T-helper 2 cell (primary cell): ENCODE measurements around the gene KRT33A.

ENCODE experiments used
- DNase-seq, 5 experiments: peaks; one replicate each; pipeline versions ENCODE4 v3.0.0 to v3.0.0-alpha.2; 2012 to 2022

KRT33A gene

DNA sequence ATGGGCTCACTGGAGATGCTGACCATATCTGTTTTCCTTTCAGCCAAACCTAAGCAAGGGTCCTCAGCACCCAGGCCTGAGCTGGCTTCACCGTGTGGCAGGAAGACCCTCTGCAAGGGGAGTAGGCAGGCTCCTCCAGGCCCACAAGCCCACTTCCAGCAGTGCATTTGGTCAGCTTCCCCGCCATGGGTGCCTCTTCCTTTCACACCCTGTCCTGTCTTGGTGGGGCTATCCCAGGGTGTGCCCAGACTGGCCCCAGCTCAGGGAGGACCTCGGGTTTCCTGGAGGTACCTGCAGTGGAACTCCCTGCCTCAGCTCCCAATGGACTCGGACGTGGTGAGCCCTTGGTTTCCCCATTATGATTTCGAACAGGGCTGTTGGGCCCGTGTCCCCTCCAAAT, 22.4 kb downstream of the KRT33A start:
- DNase-seq = no peak

DNA sequence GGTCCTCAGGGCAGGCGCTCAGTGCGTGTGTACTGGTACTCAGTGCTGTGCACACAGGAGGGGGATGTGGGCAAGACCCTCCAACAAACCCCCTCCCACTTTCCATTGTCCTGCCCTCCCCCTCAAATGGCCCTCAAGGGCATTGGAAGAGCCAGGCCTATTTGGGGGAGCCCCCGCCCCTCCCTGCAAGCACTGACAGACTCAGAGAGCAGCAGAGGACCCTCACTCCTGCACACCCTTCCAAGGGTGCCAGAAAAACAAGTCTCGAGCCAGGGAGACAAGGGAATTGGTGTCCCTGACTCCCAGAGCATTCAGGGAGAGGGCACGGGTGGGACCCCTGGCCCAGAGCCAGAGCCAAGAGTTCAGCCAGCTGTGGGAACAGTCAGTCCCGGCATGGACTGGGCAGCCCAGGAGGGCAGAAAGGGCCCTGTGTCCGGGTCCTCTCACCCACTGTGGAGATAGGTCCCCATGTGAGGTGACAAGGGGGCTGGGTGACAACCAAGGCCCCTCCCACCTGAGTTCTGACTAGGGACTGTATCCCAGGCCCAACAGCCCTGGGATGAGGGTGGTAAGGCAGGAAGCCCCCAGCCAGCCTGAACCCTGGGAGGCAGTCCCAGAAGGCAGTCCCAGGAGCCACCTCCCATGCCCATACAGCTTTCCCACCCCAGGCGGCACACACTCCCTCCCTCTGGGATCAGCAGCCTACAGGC, 23.1 kb downstream of the KRT33A start:
- DNase-seq = no peak

DNA sequence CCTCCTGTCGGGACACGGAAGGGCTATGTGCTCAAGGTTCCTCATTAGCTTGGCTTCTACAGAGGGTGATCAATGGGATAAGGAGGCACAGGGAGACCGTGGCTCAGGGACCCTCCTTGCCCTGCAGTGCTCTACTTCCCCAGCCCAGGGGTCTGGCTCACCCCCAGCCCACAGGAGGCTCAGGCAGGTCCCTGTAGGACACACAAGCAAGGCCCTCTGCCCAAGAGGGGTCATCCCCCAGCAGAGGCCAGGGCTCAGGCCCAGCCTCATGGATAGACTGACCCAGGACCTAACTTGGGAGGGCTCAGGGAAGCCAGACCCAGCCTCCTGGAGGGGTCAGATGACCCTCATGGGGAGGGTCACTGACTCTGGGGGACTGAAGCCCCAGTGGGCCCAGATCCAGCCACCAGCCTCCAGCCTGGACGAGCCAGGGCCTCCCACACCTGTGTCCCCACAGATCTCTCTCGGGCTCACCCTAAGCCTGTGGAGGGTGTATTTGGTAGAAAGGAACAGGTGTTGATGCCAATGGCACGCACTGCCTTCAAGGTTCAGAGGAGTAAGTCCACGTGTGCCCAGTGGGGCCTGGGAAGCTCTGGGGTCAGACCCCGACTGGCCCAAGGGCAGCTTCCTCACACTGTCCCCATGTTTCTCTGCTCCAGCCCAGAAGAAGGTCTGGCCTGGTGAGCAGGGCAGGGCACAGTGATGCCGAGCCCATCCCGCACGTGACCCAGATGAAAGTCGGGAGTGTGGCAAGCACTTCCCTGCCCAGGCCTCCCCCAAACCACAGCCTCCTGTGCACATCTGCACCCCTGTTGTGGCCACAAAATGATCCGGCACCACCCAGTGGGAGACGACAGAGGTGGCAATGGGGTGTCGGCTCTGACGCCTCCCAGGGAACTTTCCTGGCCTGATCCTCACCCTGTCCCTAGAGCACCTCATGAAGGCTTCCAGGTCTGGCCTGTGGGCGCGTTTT, 24.2 kb downstream of the KRT33A start:
- peak in 2 of 5 experiments; percentile 26 to 64 for DNase-seq

DNA sequence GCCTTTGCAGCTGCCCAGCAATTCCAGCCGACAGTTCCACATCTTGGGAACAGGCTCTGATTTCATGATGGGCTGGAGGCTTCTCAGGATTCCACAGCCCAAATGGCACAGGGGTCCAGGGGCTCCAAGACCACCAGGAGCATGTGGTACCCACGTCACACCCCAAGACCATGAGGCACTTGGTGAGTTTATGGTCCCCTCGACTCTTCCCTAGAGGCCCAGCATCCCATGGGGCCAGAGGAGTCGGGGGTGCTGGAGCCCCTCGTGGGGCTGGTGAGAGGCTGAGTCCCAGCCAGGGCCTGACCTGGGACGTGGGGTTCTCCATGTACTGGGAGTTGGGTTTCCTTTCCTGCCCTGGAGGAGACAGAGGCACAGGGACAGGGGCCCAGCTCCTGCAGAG, 25.0 kb downstream of the KRT33A start:
- no peak for DNase-seq

DNA sequence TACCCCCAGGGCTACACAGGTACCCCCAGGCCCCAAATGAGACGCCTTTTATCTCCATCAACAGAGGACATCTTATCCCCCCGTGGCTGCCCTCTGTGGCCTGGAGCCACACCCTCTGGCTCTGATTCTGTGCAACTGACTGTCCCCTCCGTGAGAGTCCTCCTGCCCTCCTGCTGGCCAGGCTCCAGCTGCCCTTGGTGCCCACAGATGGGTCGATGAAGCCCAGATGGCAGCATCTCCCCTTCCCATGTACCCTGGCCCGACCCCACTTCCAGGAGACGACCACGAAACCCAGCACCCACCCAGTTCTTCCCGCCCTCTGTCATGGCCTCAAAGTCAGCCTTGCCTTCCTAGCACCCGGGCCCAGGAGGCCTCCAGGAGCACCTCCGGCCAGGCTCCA, 25.5 kb downstream of the KRT33A start:
- no peak for DNase-seq

DNA sequence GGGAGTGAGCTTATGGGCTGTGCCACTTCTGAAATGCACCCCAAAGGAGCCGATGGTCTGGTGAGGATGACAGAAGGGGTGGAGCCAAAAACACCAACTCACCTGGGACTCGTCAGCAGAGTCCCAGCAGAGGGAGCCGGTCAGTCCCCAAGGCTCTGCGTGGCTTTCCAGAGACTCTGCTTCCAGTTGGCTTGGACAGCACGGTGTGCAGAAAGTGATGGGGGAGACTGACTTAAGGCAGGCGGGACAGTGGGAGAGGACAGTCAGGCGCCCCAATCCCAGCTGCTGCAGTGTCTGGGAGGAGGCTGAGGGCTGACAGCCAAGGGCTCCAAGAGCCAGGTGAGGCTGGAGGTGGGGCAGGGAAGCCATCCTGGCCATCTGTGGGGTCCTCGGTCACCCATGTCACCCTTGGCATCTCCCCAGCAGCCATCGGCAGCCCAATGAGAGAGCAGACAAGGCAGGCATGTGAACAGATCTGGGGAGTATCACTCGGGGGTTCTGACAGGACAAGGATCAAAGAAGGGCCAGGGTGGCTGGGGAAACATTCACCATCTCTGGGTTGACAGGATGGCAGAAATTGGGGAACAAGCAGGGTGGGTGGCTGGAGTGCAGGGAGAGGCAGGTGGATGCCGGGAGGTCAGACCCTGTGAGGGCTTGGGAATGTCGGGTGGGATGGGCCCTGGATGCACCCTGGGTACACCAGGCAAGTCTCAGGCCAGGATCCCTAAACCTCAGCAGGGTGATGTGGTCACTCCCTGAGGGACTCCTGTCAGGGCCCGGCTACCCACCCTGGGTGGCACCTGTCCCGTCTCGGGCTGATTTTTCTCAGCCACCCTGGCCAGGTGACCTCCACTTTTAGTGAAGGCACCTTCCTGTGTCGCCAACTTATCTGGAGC, 26.2 kb downstream of the KRT33A start:
- DNase-seq = no peak

DNA sequence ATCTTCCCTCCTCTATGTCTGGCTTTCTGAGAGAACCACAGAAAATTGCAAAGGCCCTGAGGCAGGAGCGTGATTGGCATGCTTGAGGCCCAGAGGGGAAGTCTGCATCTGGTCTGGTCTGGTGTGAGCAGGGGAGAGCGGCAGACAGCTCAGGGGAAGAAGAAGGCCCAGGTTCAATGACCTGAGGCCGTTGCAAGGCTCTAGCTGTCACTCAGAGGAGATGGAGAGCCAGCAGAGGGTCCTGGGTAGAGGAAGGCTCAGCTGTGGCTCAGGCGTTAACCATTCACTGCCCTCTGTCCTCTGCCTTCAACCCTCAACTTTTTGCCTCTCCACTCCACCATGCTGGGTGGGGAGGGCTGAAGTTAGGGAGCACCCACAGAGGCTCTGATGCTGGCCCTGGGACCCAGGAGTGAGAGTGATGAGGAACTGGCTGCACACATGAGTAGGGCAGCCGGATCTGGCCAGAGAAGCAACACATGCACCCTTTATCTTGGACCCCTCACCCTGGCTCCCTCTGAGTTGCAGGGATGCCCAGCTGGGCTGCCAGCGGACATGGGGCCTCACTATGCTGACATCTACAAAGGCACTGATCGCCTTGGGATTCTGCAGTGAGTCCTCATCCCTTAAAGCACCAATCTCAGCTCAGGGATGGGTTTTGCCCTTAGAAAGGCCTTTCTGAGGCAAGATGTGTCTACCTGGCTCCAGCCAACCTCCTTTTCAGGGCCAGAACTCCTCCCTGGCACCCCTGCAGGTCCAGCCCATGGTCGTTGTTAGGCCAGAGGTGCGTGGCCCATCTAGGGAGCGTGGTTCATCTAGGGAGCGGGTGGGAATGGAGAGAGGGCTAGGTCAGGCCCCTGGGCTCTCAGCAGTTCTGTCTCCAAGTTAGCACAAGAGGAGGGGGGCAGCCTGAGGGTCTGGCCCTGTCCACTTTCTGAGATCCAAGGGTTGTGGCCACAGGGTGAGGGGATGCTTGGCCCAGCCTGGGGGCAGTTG, 27.4 kb downstream of the KRT33A start:
- no peak for DNase-seq

DNA sequence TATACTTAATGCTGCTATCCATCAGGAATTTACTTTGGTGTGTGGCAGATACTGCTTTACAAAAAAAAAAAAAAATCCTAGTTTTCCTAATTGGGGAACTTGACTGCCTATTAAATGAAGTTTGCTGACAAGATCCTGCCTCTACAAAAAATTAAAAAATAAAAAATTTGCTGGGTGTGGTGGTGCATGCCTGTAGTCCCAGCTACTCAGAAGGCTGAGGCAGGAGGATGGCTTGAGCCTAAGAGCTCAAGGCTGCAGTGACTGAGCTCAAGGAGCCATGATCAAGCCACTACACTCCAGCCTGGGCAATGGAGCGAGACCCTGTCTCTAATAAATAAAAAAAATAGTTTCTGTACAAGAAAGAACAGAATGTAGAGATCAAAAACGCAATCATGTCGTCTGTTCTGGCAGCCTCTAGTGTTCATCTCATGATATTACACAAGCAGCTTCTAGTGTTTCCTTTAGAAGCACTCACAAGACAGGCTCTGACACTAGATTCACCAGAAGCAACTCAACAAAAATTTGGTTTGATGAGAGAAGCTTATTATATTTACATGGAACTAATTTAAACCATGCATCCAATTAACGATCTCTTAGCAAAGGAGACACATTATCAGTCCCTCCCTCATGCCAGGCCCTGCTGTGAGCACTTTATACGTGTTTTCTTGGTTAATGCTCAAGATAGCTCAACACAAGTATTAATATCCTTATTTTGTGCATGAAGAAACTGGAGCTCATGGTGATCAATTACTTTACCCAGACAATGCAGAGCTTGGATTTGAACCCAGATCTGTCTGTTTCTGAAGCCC, 28.3 kb downstream of the KRT33A start:
- peak in 2 of 5 experiments; percentile 32 to 75 for DNase-seq

DNA sequence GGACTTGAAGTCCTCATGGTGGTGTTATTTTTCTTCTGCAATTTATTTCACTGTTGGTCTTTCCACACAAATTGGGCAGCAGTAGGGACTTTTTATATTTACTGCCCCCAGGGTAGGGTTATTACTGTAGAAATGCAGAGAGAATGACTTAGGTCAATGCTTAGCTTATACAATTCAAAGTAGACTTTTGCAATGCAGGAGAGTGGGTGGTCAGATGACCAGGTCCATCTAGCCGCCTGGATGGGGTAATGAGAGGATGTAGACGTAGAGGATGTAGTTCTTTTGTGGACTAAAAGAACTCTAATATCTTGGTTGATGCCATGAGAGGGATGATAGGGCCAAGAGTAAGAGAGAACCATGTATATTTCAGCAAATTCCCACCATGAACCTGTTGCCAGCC, 32.4 kb downstream of the KRT33A start:
- DNase-seq = no peak

DNA sequence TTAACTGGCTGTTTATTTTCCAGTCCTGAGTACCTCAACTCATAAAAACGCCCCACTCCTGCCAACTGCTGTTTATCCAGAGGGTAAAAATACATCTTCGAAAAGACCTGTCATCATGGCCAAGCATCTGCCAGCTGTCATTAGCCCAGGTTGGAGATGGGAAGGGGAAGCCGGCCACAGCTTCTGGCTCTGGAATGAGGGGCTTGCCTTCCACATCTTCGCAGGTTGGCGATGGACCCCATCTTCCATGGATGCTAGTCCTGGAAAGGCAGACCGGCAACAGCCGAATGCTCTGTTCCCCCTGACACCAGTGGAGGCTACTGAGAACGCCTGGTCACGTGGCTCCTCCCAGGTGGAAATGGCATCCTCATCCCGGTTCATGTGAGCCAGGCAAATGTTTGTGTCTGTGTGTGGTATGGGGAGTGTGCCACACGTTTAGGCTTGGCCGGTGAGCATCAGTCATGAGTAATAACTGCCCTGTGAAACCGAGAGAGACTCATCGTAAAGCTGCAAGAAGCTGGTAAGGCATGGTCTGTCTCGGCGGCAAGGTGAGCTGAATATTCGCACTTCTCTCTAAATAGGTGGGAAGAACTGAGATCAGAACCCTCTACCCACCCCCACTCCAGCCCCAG, 34.7 kb downstream of the KRT33A start:
- DNase-seq = no peak

DNA sequence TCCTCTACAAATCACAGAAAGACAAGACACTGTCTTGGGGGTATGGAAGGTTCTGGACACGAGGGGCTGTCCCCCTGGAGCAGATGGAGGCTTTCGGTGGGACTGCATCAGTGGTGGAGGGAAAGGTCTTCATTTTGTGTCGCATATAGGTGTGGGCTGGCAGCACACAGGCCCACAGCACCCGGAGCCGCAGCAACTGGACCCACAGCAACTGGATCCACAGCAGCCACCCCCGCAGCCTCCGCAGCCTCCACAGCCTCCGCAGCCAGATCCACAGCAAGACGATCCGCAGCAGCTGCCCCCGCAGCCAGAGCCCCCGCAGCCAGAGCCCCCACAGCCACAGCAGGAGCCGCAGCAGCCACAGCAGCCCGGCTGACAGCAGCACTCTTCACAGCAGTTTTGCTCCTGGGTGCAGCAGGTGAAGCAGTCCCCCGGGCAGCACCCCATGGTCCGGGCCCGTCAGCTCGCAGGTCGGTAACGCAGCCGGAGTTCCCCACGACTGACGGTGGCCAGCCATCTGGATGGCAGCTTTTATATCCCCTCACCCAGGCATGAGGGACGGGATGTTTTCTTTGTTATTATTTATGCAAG, 35.3 kb downstream of the KRT33A start, which contains the start of gene KRTAP17-1:
Gene KRTAP17-1, minus strand, starts transcription at position 507 of the 591 bp plus-strand sequence. Its CDS starts 60 bp downstream, at position 447.
- no peak for DNase-seq

DNA sequence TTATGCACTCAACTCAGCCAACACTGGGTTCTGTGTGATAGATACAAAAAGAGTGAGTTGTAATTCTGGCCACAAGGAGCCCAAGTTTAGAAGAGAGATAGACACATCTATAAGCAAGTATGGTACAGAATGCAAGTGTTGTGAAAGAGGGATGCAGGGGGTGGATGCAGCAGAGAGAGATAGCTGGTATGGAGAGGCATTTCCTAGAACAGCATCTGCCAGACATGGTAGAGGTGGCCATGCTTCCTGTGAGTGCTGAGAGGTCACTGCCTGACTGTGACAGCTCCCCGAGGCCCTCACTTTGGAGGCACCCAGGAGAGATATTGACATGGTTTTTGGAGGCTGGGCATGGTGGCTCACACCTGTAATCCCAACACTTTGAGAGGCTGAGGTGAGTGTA, 39.5 kb downstream of the KRT33A start:
- DNase-seq = no peak

DNA sequence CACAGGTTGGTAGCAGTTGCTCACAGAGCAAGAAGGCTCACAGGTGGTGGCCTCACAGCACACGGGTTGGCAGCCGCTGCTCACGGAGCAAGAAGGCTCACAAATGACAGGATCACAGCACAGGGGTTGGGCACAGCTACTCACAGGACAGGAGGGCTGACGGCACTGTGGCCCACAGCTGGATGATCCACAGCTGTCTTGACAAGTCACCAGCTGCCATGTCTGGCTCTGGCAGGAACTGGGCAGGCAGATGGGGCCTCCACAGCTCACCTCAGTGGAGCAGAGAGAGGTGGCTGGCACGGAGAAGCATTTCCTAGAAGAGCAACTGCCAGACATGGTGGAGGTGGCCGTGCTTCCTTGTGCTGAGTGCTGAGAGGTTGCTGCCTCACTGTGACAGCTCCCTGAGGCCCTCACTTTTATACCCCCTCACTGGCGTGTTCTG, 41.7 kb downstream of the KRT33A start, which contains the start of gene KRTAP16-1:
Gene KRTAP16-1, minus strand, starts transcription at position 392 of the 442 bp plus-strand sequence. Its CDS starts 56 bp downstream, at position 336.
- DNase-seq = peak in 3 of 5 experiments; percentile 29 to 94 (median 79)

DNA sequence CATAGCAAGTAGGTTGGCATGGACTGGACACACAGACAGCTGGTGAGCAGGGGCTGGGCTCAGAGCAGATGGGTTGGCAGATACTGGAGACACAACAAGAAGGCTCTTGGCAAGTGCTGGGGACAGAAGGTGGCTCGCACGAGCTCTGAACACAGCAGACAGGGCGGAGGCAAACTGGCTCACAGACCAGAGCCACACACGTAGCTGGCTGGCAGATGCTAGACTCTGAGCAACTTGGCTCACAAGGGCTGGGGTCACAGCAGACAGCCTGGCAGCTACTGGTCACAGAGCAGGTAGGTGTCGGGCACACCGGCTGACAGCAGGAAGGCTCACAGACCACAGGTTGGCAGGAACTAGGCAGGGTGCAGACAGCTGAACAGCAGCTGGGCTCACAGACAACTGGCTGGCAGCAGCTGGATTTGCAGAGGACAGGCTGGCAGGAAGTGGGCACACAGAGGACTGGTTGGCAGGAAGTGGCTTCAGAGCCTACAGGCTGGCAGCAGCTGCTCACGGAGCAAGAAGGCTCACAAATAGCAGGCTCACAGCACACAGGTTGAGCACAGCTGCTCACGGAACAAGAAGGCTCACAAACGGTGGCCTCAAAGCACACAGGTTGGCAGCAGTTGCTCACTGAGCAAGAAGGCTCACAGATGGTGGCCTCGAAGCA, 42.2 kb downstream of the KRT33A start:
- peak; percentile 36 to 100 (median 69) for DNase-seq

DNA sequence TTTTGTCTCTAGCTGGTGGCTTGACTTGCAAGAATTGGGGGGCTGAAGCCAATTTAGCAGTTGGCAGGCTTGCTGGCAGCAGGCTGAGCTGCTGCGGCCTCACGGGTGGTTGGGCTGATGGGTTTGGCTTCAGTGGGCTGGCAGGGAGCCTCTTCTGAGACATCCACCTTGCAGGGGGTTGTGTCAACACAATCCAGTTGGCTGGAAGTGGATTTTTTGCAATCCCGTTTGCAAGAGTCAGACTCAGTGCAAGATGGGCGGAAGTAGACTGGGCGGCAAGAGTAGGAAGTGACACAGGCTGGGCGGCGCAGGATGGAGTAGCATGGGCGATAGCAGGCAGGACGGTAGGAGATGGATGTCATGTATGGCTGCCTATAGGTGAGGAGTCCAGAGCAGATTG, 43.0 kb downstream of the KRT33A start:
- no peak for DNase-seq

DNA sequence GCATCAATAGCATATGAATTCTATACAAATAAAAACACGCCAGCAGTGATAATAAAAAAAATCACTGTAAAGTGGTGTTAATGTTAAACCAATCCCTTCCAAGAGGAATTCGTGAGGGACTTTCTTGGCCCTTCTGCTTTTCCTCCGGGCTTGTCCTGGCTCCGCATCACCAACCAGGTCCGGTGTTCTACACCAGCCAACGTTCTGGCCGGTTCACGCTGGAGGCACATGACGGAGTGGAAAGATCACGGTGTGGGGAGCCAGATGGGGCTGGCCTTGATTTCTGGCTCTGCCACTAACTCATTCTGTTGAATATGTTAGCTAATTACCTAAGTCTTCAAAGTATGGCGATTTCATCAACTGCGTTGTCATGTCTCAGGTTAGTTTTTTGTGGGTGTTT, 46.5 kb downstream of the KRT33A start:
- DNase-seq = no peak

DNA sequence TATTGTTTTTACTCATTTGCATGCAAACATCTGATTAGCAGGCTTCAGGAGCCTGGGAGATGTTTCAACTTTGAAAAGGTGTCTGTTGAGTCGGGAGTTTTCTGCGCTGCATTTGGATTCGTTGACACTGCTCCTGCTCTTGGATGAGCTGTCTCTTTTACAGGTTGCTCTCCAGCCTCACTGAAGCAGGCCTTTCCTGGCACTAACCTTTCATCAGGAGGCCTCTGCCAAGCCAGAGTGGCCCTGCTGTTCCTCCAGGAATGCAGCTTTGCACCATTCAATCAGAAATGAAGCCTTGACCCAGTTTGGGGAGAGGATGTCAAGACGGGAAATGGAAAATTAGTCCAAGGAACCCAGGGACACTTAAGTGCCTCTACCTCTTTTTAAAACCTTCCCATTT, 47.6 kb downstream of the KRT33A start:
- DNase-seq = no peak
